Osteoblast (primary cell): ENCODE measurements around the gene SLC6A18. TPM values are rescaled to one million over a fixed set of nuclear protein-coding genes. Genes with fewer than 3 reads are reported as not detected.

Source experiments
- DNase-seq: peaks from one replicate; pipeline ENCODE4 v3.0.0; 2011; ENCODE audit warnings: low spot score, mixed read lengths; ENCODE audit not compliant: insufficient read length; ENCODE audit errors: missing footprints
- H2AFZ ChIP-seq: 2 replicates; pipeline ENCODE4 v1.6.0; 2011; ENCODE audit warnings: mild to moderate bottlenecking, low read length
- H3K27ac ChIP-seq: 2 replicates; pipeline ENCODE4 v1.5.1; 2011; ENCODE audit warnings: mild to moderate bottlenecking, low read depth, low read length, moderate library complexity
- H3K27me3 ChIP-seq: 2 replicates; pipeline ENCODE4 v1.6.0; 2012; ENCODE audit warnings: mild to moderate bottlenecking, control low read depth, inconsistent platforms, low read length, moderate library complexity; ENCODE audit not compliant: insufficient read depth
- H3K36me3 ChIP-seq: 2 replicates; pipeline ENCODE4 v1.5.1; 2011; ENCODE audit warnings: mild to moderate bottlenecking, low read length, control low read depth, moderate library complexity; ENCODE audit not compliant: insufficient read depth
- H3K4me1 ChIP-seq: 2 replicates; pipeline ENCODE4 v1.5.1; 2011; ENCODE audit warnings: mild to moderate bottlenecking, low read length, control low read depth, moderate library complexity; ENCODE audit not compliant: insufficient read depth
- H3K4me2 ChIP-seq: 2 replicates; pipeline ENCODE4 v1.6.0; 2011; ENCODE audit warnings: mild to moderate bottlenecking, low read length; ENCODE audit not compliant: insufficient read depth
- H3K4me3 ChIP-seq: fragments of 200-600 bp; sonication (generic); 3 replicates; pipeline ENCODE4 v1.5.1; 2012; ENCODE audit warnings: mild to moderate bottlenecking, low read length, inconsistent platforms; ENCODE audit not compliant: insufficient read depth
- H3K79me2 ChIP-seq: 2 replicates; pipeline ENCODE4 v1.6.0; 2012; ENCODE audit warnings: mild to moderate bottlenecking, low read length, control low read depth, inconsistent platforms; ENCODE audit not compliant: insufficient read depth
- H3K9me3 ChIP-seq: 2 replicates; pipeline ENCODE4 v1.5.1; 2011; ENCODE audit warnings: low read depth, low read length, control low read depth
- H4K20me1 ChIP-seq: 2 replicates; pipeline ENCODE4 v1.6.0; 2012; ENCODE audit warnings: mild to moderate bottlenecking, low read length, control low read depth; ENCODE audit not compliant: insufficient read depth
- total RNA-seq: library from RNA; depleted of rRNA; stranded (reverse); fragments of >200 nt; gene quantifications from 2 replicates; pipeline ENCODE4 v1.2.3, GENCODE V29; 2012
- TF ChIP-seq, protein P1 (sequence below): IDR thresholded peaks from 2 replicates; pipeline ENCODE4 v1.5.1; 2011; ENCODE audit warnings: mild to moderate bottlenecking, low read depth, low read length, moderate library complexity; ENCODE audit errors: extremely low read depth

Gene SLC6A18
- total RNA-seq, 1 donor, result not detected

DNA sequence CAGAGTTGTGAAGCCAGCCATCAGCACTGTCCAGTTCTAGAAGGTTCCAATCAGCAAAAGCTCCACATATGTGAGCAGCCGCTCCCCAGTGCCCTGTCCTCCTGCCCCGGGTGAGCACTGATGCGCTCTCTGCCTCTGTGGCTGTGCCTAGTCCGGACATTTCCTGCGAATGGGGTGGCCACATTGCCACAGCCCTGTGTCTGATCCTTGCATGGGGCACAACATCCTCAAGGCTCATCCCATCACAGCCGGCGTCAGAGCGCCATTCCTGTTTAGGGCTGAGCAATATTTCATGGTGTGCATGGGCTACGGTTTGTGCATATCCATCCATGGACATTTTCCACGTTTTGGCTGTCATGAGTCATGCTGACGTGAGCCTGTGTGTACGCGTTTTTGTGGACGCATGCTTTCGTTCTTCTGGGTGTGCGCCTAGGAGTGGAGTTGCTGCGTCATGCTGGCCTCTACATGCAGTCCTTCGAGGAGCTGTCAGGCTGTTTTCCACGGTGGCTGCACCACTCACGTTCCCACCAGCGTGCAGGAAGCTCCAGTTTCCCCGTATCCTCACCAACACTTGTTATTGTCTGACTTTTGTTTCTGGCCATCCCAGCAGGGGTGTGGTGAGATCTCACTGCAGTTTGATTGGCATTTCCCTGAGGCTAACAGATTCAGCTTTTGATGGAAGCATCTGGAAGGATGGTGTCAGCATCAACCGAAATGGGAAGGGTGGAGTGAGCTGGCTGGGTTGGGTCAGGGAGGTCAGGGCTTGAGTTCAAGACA, 9.7 kb upstream of the SLC6A18 start:
- no peaks in the 10 kb centered on the region for H3K27me3 ChIP-seq
- H3K9me3 ChIP-seq, result no peaks in the 10 kb centered on the region
- no peaks in the 10 kb centered on the region for H3K79me2 ChIP-seq
- no peak for DNase-seq
- no peaks in the 10 kb centered on the region for H4K20me1 ChIP-seq
- H2AFZ ChIP-seq, result no peak overlapping the region
- no peak overlapping the region for H3K27ac ChIP-seq
- H3K4me3 ChIP-seq, result no peak overlapping the region
- no peak overlapping the region for H3K4me2 ChIP-seq
- H3K4me1 ChIP-seq, result no peaks in the 10 kb centered on the region
- H3K36me3 ChIP-seq, result no peaks in the 10 kb centered on the region
- TF ChIP-seq, protein P1, sequence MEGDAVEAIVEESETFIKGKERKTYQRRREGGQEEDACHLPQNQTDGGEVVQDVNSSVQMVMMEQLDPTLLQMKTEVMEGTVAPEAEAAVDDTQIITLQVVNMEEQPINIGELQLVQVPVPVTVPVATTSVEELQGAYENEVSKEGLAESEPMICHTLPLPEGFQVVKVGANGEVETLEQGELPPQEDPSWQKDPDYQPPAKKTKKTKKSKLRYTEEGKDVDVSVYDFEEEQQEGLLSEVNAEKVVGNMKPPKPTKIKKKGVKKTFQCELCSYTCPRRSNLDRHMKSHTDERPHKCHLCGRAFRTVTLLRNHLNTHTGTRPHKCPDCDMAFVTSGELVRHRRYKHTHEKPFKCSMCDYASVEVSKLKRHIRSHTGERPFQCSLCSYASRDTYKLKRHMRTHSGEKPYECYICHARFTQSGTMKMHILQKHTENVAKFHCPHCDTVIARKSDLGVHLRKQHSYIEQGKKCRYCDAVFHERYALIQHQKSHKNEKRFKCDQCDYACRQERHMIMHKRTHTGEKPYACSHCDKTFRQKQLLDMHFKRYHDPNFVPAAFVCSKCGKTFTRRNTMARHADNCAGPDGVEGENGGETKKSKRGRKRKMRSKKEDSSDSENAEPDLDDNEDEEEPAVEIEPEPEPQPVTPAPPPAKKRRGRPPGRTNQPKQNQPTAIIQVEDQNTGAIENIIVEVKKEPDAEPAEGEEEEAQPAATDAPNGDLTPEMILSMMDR, result no peak

DNA sequence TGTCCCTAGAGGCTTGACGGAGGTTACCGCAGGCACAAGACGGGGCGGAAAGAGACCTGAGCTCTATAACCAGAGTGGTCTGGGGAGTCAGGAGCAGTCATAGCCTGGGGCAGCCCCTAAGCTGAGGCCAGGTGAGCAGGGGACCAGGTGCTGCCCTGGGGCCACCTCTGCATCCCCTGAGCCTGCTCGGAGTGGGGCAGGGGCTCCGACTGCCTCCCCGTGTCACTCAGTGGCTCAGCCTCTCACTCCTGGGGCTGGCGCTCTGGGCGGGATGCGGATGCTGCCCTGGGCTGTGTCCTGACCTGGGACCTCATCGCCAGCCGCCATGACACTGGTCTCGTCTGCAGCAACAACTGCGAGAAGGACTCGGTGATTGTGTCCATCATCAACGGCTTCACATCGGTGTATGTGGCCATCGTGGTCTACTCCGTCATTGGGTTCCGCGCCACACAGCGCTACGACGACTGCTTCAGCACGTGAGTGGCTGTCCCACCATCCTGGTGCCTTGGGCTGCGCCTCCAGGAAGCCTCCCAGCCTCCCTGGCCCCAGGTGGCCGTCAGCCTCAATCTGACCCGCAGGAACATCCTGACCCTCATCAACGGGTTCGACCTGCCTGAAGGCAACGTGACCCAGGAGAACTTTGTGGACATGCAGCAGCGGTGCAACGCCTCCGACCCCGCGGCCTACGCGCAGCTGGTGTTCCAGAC, 8.8 kb upstream of the SLC6A18 start:
- Histone ChIP-seq H3K36me3 (no peaks in the 10 kb centered on the region), H3K4me1 (no peaks in the 10 kb centered on the region), H4K20me1 (no peaks in the 10 kb centered on the region), H3K79me2 (no peaks in the 10 kb centered on the region), H3K9me3 (no peaks in the 10 kb centered on the region), H3K4me2 (no peak overlapping the region), H3K27ac (no peak overlapping the region), H2AFZ (no peak overlapping the region), H3K4me3 (no peak overlapping the region), H3K27me3 (no peaks in the 10 kb centered on the region)
- no peak for DNase-seq
- TF ChIP-seq, protein P1, result no peak

GRCh38 chr5:1216918-1217295, 8.3 kb upstream of the SLC6A18 start:
- no peaks in the 10 kb centered on the region for H3K4me1 ChIP-seq
- TF ChIP-seq, protein P1, result no peak
- H3K9me3 ChIP-seq, result no peaks in the 10 kb centered on the region
- no peak overlapping the region for H3K4me3 ChIP-seq
- H3K79me2 ChIP-seq, result no peaks in the 10 kb centered on the region
- no peaks in the 10 kb centered on the region for H3K27me3 ChIP-seq
- no peak overlapping the region for H2AFZ ChIP-seq
- H3K36me3 ChIP-seq, result no peaks in the 10 kb centered on the region
- H3K27ac ChIP-seq, result no peak overlapping the region
- no peaks in the 10 kb centered on the region for H4K20me1 ChIP-seq
- no peak for DNase-seq
- no peak overlapping the region for H3K4me2 ChIP-seq

DNA sequence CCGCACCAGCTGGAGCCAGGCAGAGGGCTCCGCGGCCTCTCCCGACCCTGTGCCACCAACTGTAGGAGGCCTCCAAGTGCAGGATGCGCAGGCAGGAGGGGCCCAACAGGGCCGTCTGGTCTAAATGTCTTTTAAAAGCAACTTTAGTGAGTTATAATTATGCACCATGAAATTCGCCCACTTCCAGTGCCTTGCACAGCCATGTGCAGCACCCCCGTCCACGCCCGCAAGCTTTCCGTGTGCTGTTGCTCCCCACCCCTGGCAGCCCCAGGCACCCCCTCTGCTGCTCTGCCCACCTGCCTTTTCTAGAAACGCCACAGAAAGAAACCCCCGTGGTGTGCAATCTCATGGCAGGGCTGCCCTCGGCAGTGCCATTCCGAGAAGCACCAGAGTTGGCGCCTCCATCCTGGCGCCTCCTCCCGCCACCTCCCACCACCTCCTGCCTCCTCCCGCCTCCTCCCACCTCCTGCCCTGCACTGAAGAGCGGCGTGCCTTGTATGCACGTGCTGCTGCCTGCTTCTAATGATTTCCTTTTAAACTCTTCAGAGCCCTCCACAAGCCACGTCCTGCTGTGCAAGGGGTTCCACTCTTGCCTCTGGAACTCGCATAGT, 7.5 kb upstream of the SLC6A18 start:
- Histone ChIP-seq H3K36me3 (no peaks in the 10 kb centered on the region), H3K27me3 (no peaks in the 10 kb centered on the region), H3K79me2 (no peaks in the 10 kb centered on the region), H2AFZ (no peak overlapping the region), H3K4me3 (no peak overlapping the region), H3K9me3 (no peaks in the 10 kb centered on the region), H3K27ac (no peak overlapping the region), H4K20me1 (no peaks in the 10 kb centered on the region), H3K4me1 (no peaks in the 10 kb centered on the region), H3K4me2 (no peak overlapping the region)
- TF ChIP-seq, protein P1, result no peak
- no peak for DNase-seq
